GM10266 (cell line): ENCODE results near the gene NKD1.

ENCODE experiments used
- DNase-seq: peaks from one replicate; pipeline ENCODE4 v3.0.0; 2012; ENCODE audit errors: extremely low spot score
- CTCF ChIP-seq: IDR thresholded peaks from 2 replicates; pipeline ENCODE4 v1.5.1; 2012; ENCODE audit warnings: mild to moderate bottlenecking, low read depth; ENCODE audit not compliant: control insufficient read depth, insufficient read depth; ENCODE audit errors: missing control alignments

The NKD1 gene

GRCh38 chr16:50597563-50598255 lies 49.5 kb downstream of the NKD1 start:
- TF ChIP-seq CTCF: no peak
- no peak for DNase-seq

GRCh38 chr16:50598256-50598894 lies 50.2 kb downstream of the NKD1 start:
- no peak for TF ChIP-seq CTCF
- no peak for DNase-seq

GRCh38 chr16:50598936-50599361 lies 50.8 kb downstream of the NKD1 start:
- no peak for DNase-seq
- no peak for TF ChIP-seq CTCF

GRCh38 chr16:50599494-50599893 lies 51.3 kb downstream of the NKD1 start:
- TF ChIP-seq CTCF: no peak
- no peak for DNase-seq

GRCh38 chr16:50600582-50601283 lies 52.5 kb downstream of the NKD1 start:
- no peak for DNase-seq
- TF ChIP-seq CTCF: no peak

- TF ChIP-seq CTCF: no peak
- no peak for DNase-seq
Observed at GRCh38 chr16:50601341-50601740, 53.1 kb downstream of the NKD1 start.

- DNase-seq: no peak
- TF ChIP-seq CTCF: no peak
Observed at GRCh38 chr16:50602126-50602525, 53.9 kb downstream of the NKD1 start.
